Mucosa of stomach (tissue), 1 donor: ENCODE results near the gene RPL18A.
"Not testable (repeated sequence)": the region's sequence is repeated elsewhere in the genome, so short reads cannot be mapped to it uniquely, and the experiment has no call there.

ENCODE experiments used
- H3K27me3 ChIP-seq: one replicate; pipeline ENCODE4 v1.7.0; 2013; ENCODE audit warnings: mild to moderate bottlenecking, low read length; ENCODE audit not compliant: control insufficient read depth, insufficient read depth
- H3K36me3 ChIP-seq: one replicate; pipeline ENCODE4 v1.7.0; 2013; ENCODE audit warnings: low read length; ENCODE audit not compliant: control insufficient read depth, insufficient read depth
- H3K4me1 ChIP-seq: one replicate; pipeline ENCODE4 v1.7.0; 2013; ENCODE audit warnings: mild to moderate bottlenecking, low read length; ENCODE audit not compliant: control insufficient read depth, insufficient read depth
- H3K4me3 ChIP-seq: one replicate; pipeline ENCODE4 v1.7.0; 2013; ENCODE audit warnings: low read length
- H3K9ac ChIP-seq: one replicate; pipeline ENCODE4 v1.7.0; 2013; ENCODE audit warnings: mild to moderate bottlenecking, low read length, moderate library complexity
- H3K9me3 ChIP-seq: one replicate; pipeline ENCODE4 v1.7.0; 2013; ENCODE audit warnings: mild to moderate bottlenecking, low read length, moderate library complexity; ENCODE audit not compliant: control insufficient read depth
- donor health status: Pancreatic carcinoma.

Gene RPL18A

GRCh38 chr19:17874758-17875135 is 15.0 kb downstream of the RPL18A start:
- no peak overlapping the region for H3K4me3 ChIP-seq
- no peak overlapping the region for H3K9ac ChIP-seq
- no peaks in the 10 kb centered on the region for H3K9me3 ChIP-seq
- peaks cover 44% of the 10 kb centered on the region for H3K27me3 ChIP-seq
- no peaks in the 10 kb centered on the region for H3K36me3 ChIP-seq
- peaks cover 24% of the 10 kb centered on the region for H3K4me1 ChIP-seq

DNA sequence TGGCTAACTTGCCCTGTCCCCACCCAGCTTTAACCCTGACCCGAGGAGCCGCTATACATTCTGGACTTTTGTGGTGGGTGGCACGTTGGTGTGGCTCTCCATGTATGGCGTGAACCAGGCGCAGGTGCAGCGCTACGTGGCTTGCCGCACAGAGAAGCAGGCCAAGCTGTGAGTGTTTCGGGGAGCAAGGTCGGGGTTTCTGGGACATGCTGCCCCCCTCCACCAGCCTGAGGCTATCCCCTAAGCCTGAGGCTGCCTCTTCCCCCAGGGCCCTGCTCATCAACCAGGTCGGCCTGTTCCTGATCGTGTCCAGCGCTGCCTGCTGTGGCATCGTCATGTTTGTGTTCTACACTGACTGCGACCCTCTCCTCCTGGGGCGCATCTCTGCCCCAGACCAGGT is 18.0 kb downstream of the RPL18A start:
- Histone ChIP-seq H3K4me1 (peaks cover 4% of the 10 kb centered on the region), H3K27me3 (peaks cover 17% of the 10 kb centered on the region), H3K4me3 (no peak overlapping the region), H3K9me3 (no peaks in the 10 kb centered on the region), H3K9ac (no peak overlapping the region), H3K36me3 (no peaks in the 10 kb centered on the region)

DNA sequence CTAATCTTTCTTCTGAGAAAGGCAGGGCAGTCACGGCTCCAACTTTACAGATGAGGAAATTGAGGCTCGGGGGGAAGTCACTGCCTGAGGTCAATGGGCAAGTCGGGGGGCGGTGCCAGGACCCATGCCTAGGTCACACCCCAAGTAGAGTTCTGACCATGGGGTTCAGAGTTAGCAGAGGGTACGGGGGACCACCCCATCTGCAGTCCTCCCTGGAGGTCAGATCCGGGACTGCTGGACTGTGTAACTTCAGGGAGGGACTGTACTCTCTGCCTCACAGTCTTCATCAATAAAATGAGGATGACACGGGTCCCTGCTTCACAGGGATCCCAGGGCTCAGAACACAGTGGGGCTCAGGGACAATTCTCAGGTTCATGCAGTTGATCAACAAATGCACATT is 19.8 kb downstream of the RPL18A start:
- Histone ChIP-seq H3K9ac (no peak overlapping the region), H3K4me3 (no peak overlapping the region), H3K4me1 (no peaks in the 10 kb centered on the region), H3K27me3 (peaks cover 4% of the 10 kb centered on the region), H3K9me3 (no peaks in the 10 kb centered on the region), H3K36me3 (no peaks in the 10 kb centered on the region)

DNA sequence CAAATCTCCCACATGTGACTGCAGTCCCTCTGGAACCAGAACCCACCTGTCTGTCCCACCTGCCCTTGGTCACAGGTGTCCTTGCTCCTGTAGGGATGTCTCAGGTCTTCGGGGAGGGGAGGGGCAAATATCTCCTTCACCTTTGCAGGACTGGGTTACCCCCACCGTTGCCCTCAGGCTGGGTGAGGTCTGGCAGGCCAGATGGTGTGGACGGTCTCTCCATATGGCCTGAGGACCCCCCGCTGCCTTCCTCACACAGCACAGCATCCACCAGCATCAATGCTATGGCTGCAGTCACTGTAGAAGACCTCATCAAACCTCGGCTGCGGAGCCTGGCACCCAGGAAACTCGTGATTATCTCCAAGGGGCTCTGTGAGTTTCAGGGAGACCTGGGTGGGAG is 22.0 kb downstream of the RPL18A start:
- H3K9ac ChIP-seq: no peak overlapping the region
- H3K9me3 ChIP-seq: no peaks in the 10 kb centered on the region
- H3K4me3 ChIP-seq: no peak overlapping the region
- no peaks in the 10 kb centered on the region for H3K4me1 ChIP-seq
- no peaks in the 10 kb centered on the region for H3K27me3 ChIP-seq
- no peaks in the 10 kb centered on the region for H3K36me3 ChIP-seq

- H3K27me3 ChIP-seq: no peaks in the 10 kb centered on the region
- H3K9me3 ChIP-seq: no peaks in the 10 kb centered on the region
- H3K4me3 ChIP-seq: no peak overlapping the region
- H3K36me3 ChIP-seq: no peaks in the 10 kb centered on the region
- H3K4me1 ChIP-seq: no peaks in the 10 kb centered on the region
- H3K9ac ChIP-seq: no peak overlapping the region
These were observed 24.1 kb downstream of the RPL18A start for GRCh38 chr19:17883627-17884410.

DNA sequence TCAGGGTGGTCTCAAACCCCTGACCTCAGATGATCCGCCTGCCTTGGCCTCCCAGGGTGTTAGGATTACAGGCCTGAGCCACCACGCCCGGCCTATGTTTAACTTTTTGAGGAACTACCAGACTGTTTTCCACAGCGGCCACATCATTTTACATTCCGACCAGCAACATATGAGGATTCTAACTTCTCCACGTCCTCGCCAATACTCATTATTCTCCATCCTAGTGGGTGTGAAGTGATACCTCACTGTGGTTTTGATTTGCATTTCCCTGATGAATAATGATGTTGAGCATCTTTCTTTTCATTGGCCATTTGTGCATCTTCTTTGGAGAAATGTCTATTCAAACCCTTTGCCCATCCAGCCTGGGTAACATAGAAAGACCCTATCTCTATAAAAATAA is 26.8 kb downstream of the RPL18A start:
- no peaks in the 10 kb centered on the region for H3K36me3 ChIP-seq
- no peaks in the 10 kb centered on the region for H3K4me1 ChIP-seq
- H3K4me3 ChIP-seq: no peak overlapping the region
- no peak overlapping the region for H3K9ac ChIP-seq
- no peaks in the 10 kb centered on the region for H3K27me3 ChIP-seq
- H3K9me3 ChIP-seq: no peaks in the 10 kb centered on the region

DNA sequence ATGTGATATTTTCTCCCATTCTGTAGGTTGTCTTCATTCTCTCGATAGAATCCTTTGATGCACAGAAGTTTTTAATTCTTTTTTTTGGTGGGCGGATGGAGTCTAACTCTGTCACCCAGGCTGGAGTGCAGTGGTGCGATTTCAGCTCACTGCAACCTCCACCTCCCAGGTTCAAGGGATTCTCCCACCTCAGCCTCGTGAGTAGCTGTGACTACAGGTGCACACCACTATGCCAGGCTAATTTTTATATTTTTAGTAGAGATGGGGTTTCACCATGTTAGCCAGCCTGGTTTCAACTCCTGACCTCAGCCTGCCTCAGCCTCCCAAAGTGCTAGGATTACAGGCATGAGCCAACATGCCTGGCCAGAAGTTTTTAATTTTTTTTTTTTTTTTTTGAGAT is 27.5 kb downstream of the RPL18A start:
- H3K4me3 ChIP-seq, H3K27me3 ChIP-seq, H3K9me3 ChIP-seq, H3K36me3 ChIP-seq, H3K9ac ChIP-seq, H3K4me1 ChIP-seq: not testable (repeated sequence)

DNA sequence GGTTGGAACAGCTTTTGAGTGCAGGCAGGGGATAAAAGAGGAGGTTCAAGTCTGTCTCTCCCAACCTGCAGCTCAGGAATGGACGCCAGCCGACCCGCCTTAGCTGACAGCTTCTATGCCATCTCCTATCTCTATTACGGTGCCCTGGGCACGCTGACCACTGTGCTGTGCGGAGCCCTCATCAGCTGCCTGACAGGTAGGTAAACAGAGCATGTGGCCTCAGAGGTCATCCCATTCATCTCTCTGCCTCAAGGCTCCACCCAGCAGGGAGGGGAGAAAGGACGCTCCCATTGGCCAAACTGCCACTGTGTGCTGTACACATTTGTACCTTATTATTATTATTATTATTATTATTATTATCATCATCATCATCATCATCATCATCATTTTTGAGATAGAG is 28.6 kb downstream of the RPL18A start:
- Histone ChIP-seq H3K9me3 (no peaks in the 10 kb centered on the region), H3K36me3 (no peaks in the 10 kb centered on the region), H3K4me1 (no peaks in the 10 kb centered on the region), H3K4me3 (no peak overlapping the region), H3K9ac (no peak overlapping the region), H3K27me3 (no peaks in the 10 kb centered on the region)

- H3K27me3 ChIP-seq: no peaks in the 10 kb centered on the region
- H3K9me3 ChIP-seq: no peaks in the 10 kb centered on the region
- H3K36me3 ChIP-seq: no peaks in the 10 kb centered on the region
- H3K4me1 ChIP-seq: no peaks in the 10 kb centered on the region
- H3K9ac ChIP-seq: no peak overlapping the region
- H3K4me3 ChIP-seq: no peak overlapping the region
These were observed 30.0 kb downstream of the RPL18A start for GRCh38 chr19:17889609-17890214.

- no peaks in the 10 kb centered on the region for H3K9me3 ChIP-seq
- no peaks in the 10 kb centered on the region for H3K36me3 ChIP-seq
- H3K4me1 ChIP-seq: no peaks in the 10 kb centered on the region
- no peak overlapping the region for H3K4me3 ChIP-seq
- no peak overlapping the region for H3K9ac ChIP-seq
- no peaks in the 10 kb centered on the region for H3K27me3 ChIP-seq
These were observed 34.1 kb downstream of the RPL18A start for GRCh38 chr19:17893766-17894165.

DNA sequence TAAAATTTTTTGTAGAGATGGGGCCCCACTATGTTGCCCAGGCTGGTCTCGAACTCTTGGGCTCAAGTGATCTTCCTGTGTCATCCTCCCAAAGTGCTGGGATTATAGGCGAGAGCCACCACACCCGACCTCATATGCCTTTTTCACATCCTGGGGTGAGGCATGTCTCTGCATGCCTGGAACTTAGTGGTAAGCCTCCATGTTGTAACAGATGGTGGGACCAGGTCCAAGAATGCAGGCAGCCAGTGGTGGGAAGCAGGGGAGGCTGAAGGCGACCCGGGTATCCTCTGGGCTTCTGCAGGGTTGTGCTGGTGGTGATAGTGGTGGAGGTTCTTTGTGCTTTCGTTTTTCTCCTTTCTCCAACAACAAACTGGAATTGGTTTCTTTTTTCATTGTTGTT is 43.0 kb downstream of the RPL18A start:
- H3K27me3 ChIP-seq: no peaks in the 10 kb centered on the region
- H3K9me3 ChIP-seq: no peaks in the 10 kb centered on the region
- H3K9ac ChIP-seq: no peak overlapping the region
- H3K4me1 ChIP-seq: no peaks in the 10 kb centered on the region
- H3K36me3 ChIP-seq: no peaks in the 10 kb centered on the region
- no peak overlapping the region for H3K4me3 ChIP-seq

DNA sequence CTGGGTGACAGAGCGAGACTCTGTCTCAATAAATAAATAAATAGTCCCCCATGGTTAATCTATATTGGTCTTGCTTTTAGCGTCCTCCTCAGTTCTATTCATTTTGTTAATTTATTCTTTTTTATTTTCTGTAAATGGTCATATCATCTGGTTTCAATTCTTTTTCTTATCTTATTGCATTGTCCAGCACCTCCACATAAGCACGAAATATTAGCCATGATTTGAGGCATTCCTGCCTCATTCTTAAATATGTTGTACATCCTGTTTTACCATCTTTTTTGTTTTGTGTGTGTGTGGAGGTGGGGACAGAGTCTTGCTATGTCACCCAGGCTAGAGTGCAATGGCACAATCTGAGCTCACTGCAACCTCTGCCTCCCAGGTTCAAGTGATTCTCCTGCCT is 48.5 kb downstream of the RPL18A start:
- H3K4me3 ChIP-seq: no peak overlapping the region
- H3K9ac ChIP-seq: no peak overlapping the region
- H3K36me3 ChIP-seq: no peaks in the 10 kb centered on the region
- no peaks in the 10 kb centered on the region for H3K9me3 ChIP-seq
- no peaks in the 10 kb centered on the region for H3K27me3 ChIP-seq
- no peaks in the 10 kb centered on the region for H3K4me1 ChIP-seq
